H1 (cell line): ENCODE data around the gene PARD3. TPM values are rescaled to one million over a fixed set of nuclear protein-coding genes. Genes with fewer than 3 reads are reported as not detected.

ENCODE experiments used
- CTCF ChIA-PET: fragments of 300-600 bp; sonication (Branson Sonifier 250); formaldehyde crosslinking; loops from one replicate; lab custom pipeline; 2021; ENCODE audit not compliant: partially characterized antibody; lab: Charles Lee
- POLR2A ChIA-PET: fragments of 300-600 bp; sonication (Branson Sonifier 250); formaldehyde crosslinking; loops from one replicate; lab custom pipeline; 2021; ENCODE audit warnings: inconsistent platforms; ENCODE audit not compliant: partially characterized antibody; lab: Charles Lee
- DNase-seq, 2 experiments: peaks; one replicate each; pipeline versions ENCODE4 v3.0.0 to v3.0.0-alpha.2; 2010 to 2022; ENCODE audit warnings: low spot score in 2 of 2, low read depth in 1 of 2, mixed read lengths in 1 of 2
- FAIRE-seq: peaks from 2 replicates; lab custom pipeline; 2011; peaks lifted over from hg19 to GRCh38; lab: Jason Lieb, UNC
- H2AFZ ChIP-seq: 2 replicates; pipeline ENCODE4 v1.8.1; 2012; ENCODE audit warnings: low read length, inconsistent platforms
- H2AK5ac ChIP-seq: 2 replicates; pipeline ENCODE4 v1.6.1; 2013; ENCODE audit warnings: low read depth, low read length
- H2BK120ac ChIP-seq: replicated peaks from 2 replicates; pipeline ENCODE3; 2013; ENCODE audit warnings: low read depth, low read length, inconsistent platforms
- H2BK12ac ChIP-seq: 2 replicates; pipeline ENCODE4 v1.6.1; 2013; ENCODE audit warnings: low read depth, low read length
- H2BK15ac ChIP-seq: 2 replicates; pipeline ENCODE4 v1.6.1; 2013; ENCODE audit warnings: low read length
- H2BK20ac ChIP-seq: 2 replicates; pipeline ENCODE4 v1.6.1; 2013; ENCODE audit warnings: low read length
- H2BK5ac ChIP-seq: 2 replicates; pipeline ENCODE4 v1.6.1; 2013; ENCODE audit warnings: low read depth, low read length
- H3K14ac ChIP-seq: 2 replicates; pipeline ENCODE4 v1.6.1; 2013; ENCODE audit warnings: inconsistent platforms; ENCODE audit not compliant: insufficient read length
- H3K18ac ChIP-seq: 2 replicates; pipeline ENCODE4 v1.6.1; 2013; ENCODE audit warnings: low read length; ENCODE audit errors: extremely low read depth
- H3K23ac ChIP-seq: 2 replicates; pipeline ENCODE4 v1.6.1; 2013; ENCODE audit warnings: inconsistent platforms; ENCODE audit not compliant: insufficient read length
- H3K23me2 ChIP-seq: 2 replicates; pipeline ENCODE4 v1.6.1; 2013; ENCODE audit warnings: low read depth, low read length
- H3K27ac ChIP-seq: 2 replicates; pipeline ENCODE4 v1.6.1; 2011; ENCODE audit warnings: low read depth, low read length, inconsistent platforms
- H3K27me3 ChIP-seq, 4 experiments: replicated peaks in 1 of 4; 1 replicate in 1 of 4; 2 replicates in 3 of 4; pipeline versions ENCODE4 v1.6.1 to v1.8.1; 2011 to 2013; ENCODE audit warnings: low read length in 3 of 4, mild to moderate bottlenecking in 3 of 4, inconsistent platforms in 2 of 4, mixed read lengths in 2 of 4, moderate library complexity in 1 of 4; ENCODE audit not compliant: control insufficient read depth in 3 of 4, insufficient read depth in 3 of 4; ENCODE audit errors: extremely low read depth in 1 of 4
- H3K36me3 ChIP-seq, 4 experiments: 2 replicates each; pipeline versions ENCODE4 v1.6.1 to v1.8.1; 2011 to 2013; ENCODE audit warnings: mild to moderate bottlenecking in 4 of 4, low read length in 3 of 4, moderate library complexity in 2 of 4, control low read depth in 1 of 4, inconsistent platforms in 1 of 4; ENCODE audit not compliant: insufficient read depth in 4 of 4, control insufficient read depth in 2 of 4
- H3K4ac ChIP-seq: replicated peaks from 2 replicates; pipeline ENCODE3; 2013; ENCODE audit warnings: low read length, low read depth, mixed read lengths, inconsistent platforms; ENCODE audit not compliant: insufficient read length
- H3K4me1 ChIP-seq, 4 experiments: replicated peaks in 1 of 4; 1 replicate in 1 of 4; 2 replicates in 3 of 4; pipeline versions ENCODE4 v1.6.1 to v1.8.1; 2011 to 2013; ENCODE audit warnings: low read length in 3 of 4, inconsistent platforms in 2 of 4, mixed read lengths in 1 of 4; ENCODE audit not compliant: insufficient read depth in 4 of 4, control insufficient read depth in 3 of 4
- H3K4me2 ChIP-seq, 2 experiments: 2 replicates each; pipeline versions ENCODE4 v1.6.1 to v1.8.1; 2011 to 2013; ENCODE audit warnings: low read depth in 2 of 2, low read length in 2 of 2, control low read depth in 1 of 2, inconsistent platforms in 1 of 2, mild to moderate bottlenecking in 1 of 2; ENCODE audit not compliant: insufficient read depth in 1 of 2
- H3K4me3 ChIP-seq, 4 experiments: fragments of 200-600, 300-600 bp in 1 of 4; sonication (generic), shearing (Covaris generic), sonication (Bioruptor Twin) in 1 of 4; 2 replicates each; pipeline versions ENCODE4 v1.5.1 to v1.8.1; 2011 to 2016; ENCODE audit warnings: low read length in 4 of 4, low read depth in 3 of 4, control low read depth in 2 of 4, inconsistent platforms in 2 of 4, mild to moderate bottlenecking in 2 of 4, mixed read lengths in 1 of 4, moderate library complexity in 1 of 4; ENCODE audit not compliant: insufficient read depth in 2 of 4; ENCODE audit errors: extremely low read depth in 1 of 4
- H3K56ac ChIP-seq: replicated peaks from 2 replicates; pipeline ENCODE3; 2013; ENCODE audit warnings: low read depth, mild to moderate bottlenecking, mixed read lengths, low read length, inconsistent platforms; ENCODE audit not compliant: insufficient read length
- H3K79me1 ChIP-seq: 2 replicates; pipeline ENCODE4 v1.6.1; 2013; ENCODE audit warnings: low read depth, low read length, control low read depth
- H3K79me2 ChIP-seq, 2 experiments: 2 replicates each; pipeline versions ENCODE4 v1.6.1 to v1.8.1; 2012 to 2013; ENCODE audit warnings: low read length in 2 of 2, mild to moderate bottlenecking in 2 of 2, inconsistent platforms in 1 of 2; ENCODE audit not compliant: insufficient read depth in 2 of 2, control insufficient read depth in 1 of 2
- H3K9ac ChIP-seq, 4 experiments: replicated peaks in 1 of 4; 1 replicate in 1 of 4; 2 replicates in 3 of 4; pipeline versions ENCODE4 v1.6.1 to v1.8.1; 2011 to 2013; ENCODE audit warnings: low read depth in 3 of 4, low read length in 3 of 4, control low read depth in 2 of 4, mild to moderate bottlenecking in 2 of 4, moderate library complexity in 2 of 4, inconsistent platforms in 1 of 4; ENCODE audit errors: extremely low read depth in 1 of 4
- H3K9me3 ChIP-seq, 2 experiments: 2 replicates each; pipeline versions ENCODE4 v1.6.1 to v1.8.1; 2012 to 2013; ENCODE audit warnings: mild to moderate bottlenecking in 2 of 2, moderate library complexity in 2 of 2, control low read depth in 1 of 2, inconsistent platforms in 1 of 2, low read depth in 1 of 2, low read length in 1 of 2, mixed read lengths in 1 of 2; ENCODE audit not compliant: insufficient read depth in 2 of 2
- H4K20me1 ChIP-seq, 2 experiments: replicated peaks in 1 of 2; 2 replicates each; pipeline versions ENCODE3 to v1.8.1; 2011 to 2013; ENCODE audit warnings: inconsistent platforms in 2 of 2, low read length in 2 of 2, mild to moderate bottlenecking in 1 of 2; ENCODE audit not compliant: insufficient read depth in 2 of 2, control insufficient read depth in 1 of 2
- H4K5ac ChIP-seq: 2 replicates; pipeline ENCODE4 v1.6.1; 2013; ENCODE audit warnings: low read length, low read depth, mixed read lengths, inconsistent platforms; ENCODE audit not compliant: insufficient read length
- H4K8ac ChIP-seq: 2 replicates; pipeline ENCODE4 v1.8.0; 2013; ENCODE audit warnings: mild to moderate bottlenecking, moderate library complexity, low read length, inconsistent platforms; ENCODE audit not compliant: insufficient read depth; ENCODE audit errors: extremely low read depth
- H4K91ac ChIP-seq: replicated peaks from 2 replicates; pipeline ENCODE3; 2013; ENCODE audit warnings: low read length, mixed read lengths, inconsistent platforms; ENCODE audit not compliant: insufficient read length
- CBX5 ChIP-seq: fragments of 300-800, 300-1000 bp; sonication (generic); IDR thresholded peaks from 2 replicates; pipeline ENCODE4 v1.7.1; 2016; ENCODE audit warnings: antibody characterized with exemption, low read length, low read depth
- CBX8 ChIP-seq: fragments of 300-800, 300-1000 bp; sonication (generic); IDR thresholded peaks from 2 replicates; pipeline ENCODE4 v1.7.1; 2016; ENCODE audit warnings: low read depth, low read length, borderline replicate concordance
- EP300 ChIP-seq, 2 experiments: IDR thresholded peaks; 1 replicate in 1 of 2; 2 replicates in 1 of 2; pipeline ENCODE4 v1.6.1; 2011 to 2012; ENCODE audit warnings: low read depth in 2 of 2, low read length in 2 of 2, mild to moderate bottlenecking in 2 of 2, borderline replicate concordance in 1 of 2, inconsistent platforms in 1 of 2, moderate library complexity in 1 of 2
- JUND ChIP-seq: IDR thresholded peaks from 2 replicates; pipeline ENCODE4 v1.6.1; 2011; ENCODE audit warnings: mild to moderate bottlenecking, improper control_type of control experiment, low read length
- KDM4A ChIP-seq: IDR thresholded peaks from one replicate; pipeline ENCODE4 v1.7.1; 2012; ENCODE audit warnings: low read depth, mild to moderate bottlenecking, moderate library complexity, low read length, inconsistent platforms; ENCODE audit not compliant: severe bottlenecking
- KDM5A ChIP-seq: fragments of 200-600 bp; IDR thresholded peaks from 2 replicates; pipeline ENCODE4 v1.7.1; 2012; ENCODE audit warnings: mild to moderate bottlenecking, low read length, inconsistent platforms, mixed read lengths
- MAFK ChIP-seq: IDR thresholded peaks from 2 replicates; pipeline ENCODE4 v1.6.1; 2012; ENCODE audit warnings: low read depth, mild to moderate bottlenecking, improper control_type of control experiment, low read length
- MAX ChIP-seq: IDR thresholded peaks from 2 replicates; pipeline ENCODE4 v1.6.1; 2012; ENCODE audit warnings: inconsistent platforms
- POU5F1 ChIP-seq: IDR thresholded peaks from 2 replicates; pipeline ENCODE4 v1.6.1; 2011; ENCODE audit warnings: low read depth, mild to moderate bottlenecking, low read length, moderate library complexity
- RNF2 ChIP-seq: fragments of 200-900, 300-1000 bp; sonication (generic); IDR thresholded peaks from 2 replicates; pipeline ENCODE4 v1.7.1; 2016; ENCODE audit warnings: borderline replicate concordance, low read depth, mild to moderate bottlenecking, antibody characterized with exemption, low read length; ENCODE audit not compliant: poor library complexity, severe bottlenecking; ENCODE audit errors: missing control alignments
- SIRT6 ChIP-seq: IDR thresholded peaks from one replicate; pipeline ENCODE4 v1.7.1; 2012; ENCODE audit warnings: low read length, inconsistent platforms
- SP2 ChIP-seq: IDR thresholded peaks from 2 replicates; pipeline ENCODE4 v1.6.1; 2012; ENCODE audit warnings: mild to moderate bottlenecking, low read length, inconsistent platforms
- SRF ChIP-seq: IDR thresholded peaks from 2 replicates; pipeline ENCODE4 v1.6.1; 2011; ENCODE audit warnings: mild to moderate bottlenecking, low read depth, low read length, moderate library complexity
- WGBS, 2 experiments: shearing (Covaris generic) in 1 of 2; methylation state at CpG; one replicate each; pipeline versions ENCODE4 v1.1.6 to v1.1.7; 2013 to 2015; ENCODE audit warnings: low lambda C conversion rate in 2 of 2, mixed read lengths in 2 of 2, inconsistent platforms in 1 of 2, low coverage in 1 of 2, missing lambda C conversion rate in 1 of 2; ENCODE audit not compliant: insufficient replicate concordance in 2 of 2, insufficient coverage in 1 of 2, insufficient read length in 1 of 2; ENCODE audit errors: extremely low coverage in 1 of 2, missing lambda C conversion rate in 1 of 2; 5-methylcytosine and 5-hydroxymethylcytosine counted together
- polyA plus RNA-seq, 7 experiments: library from polyadenylated mRNA; depleted of rRNA in 3 of 7; stranded (reverse) in 5 of 7; unstranded in 2 of 7; fragments of >200 nt in 5 of 7; fragments of 200-250 nt in 2 of 7; gene quantifications; 1 replicate in 5 of 7; 2 replicates in 1 of 7; 4 replicates in 1 of 7; pipeline versions ENCODE4 v1.2.1 to v1.2.3, GENCODE V29; 2011 to 2013; ENCODE audit warnings: missing spikeins in 2 of 7, mixed read lengths in 2 of 7
- total RNA-seq: library from RNA; stranded (reverse); fragmentation: NEBNext Ultra II Directional; extraction: Animal tissue kit (Norgen Biotek cat#: 25700); gene quantifications from 2 replicates; pipeline ENCODE4 v1.2.1, GENCODE V29; 2021

PARD3 gene
- total and polyA plus RNA-seq, 2 of the 8 experiments (the other 6 are each of a cell fraction or from before 2014, with no cell fraction given) = 19.7 to 49.1 TPM

GRCh38 chr10:34764472-34764946 is 50.6 kb downstream of the PARD3 start:
- no peak for FAIRE-seq
- DNase-seq = no peak
- Histone ChIP-seq H4K8ac (no peak overlapping the region), H2AK5ac (no peak overlapping the region), H3K27me3 (no peaks in the 10 kb centered on the region), H3K23me2 (no peaks in the 10 kb centered on the region), H2BK20ac (no peak overlapping the region), H3K36me3 (no peaks in the 10 kb centered on the region), H3K4ac (no peak overlapping the region), H2BK120ac (no peak overlapping the region), H3K4me1 (peaks cover 7 to 19% (median 14%) of the 10 kb centered on the region in 4 experiments), H3K18ac (no peak overlapping the region), H3K4me2 (no peak overlapping the region), H3K27ac (no peak overlapping the region), H3K4me3 (no peak overlapping the region), H3K23ac (no peak overlapping the region), H2BK15ac (no peak overlapping the region), H3K56ac (no peak overlapping the region), H2BK5ac (no peak overlapping the region), H3K9me3 (no peaks in the 10 kb centered on the region), H4K91ac (no peak overlapping the region), H3K79me2 (peaks cover 4 to 96% of the 10 kb centered on the region in 2 experiments; a peak in 3 of 4 replicates), H3K14ac (no peak overlapping the region), H4K20me1 (peaks cover 9 to 14% of the 10 kb centered on the region in 2 experiments), H2BK12ac (no peak overlapping the region), H3K79me1 (peaks cover 11% of the 10 kb centered on the region), H4K5ac (no peak overlapping the region), H2AFZ (no peak overlapping the region), H3K9ac (no peak overlapping the region)
- POLR2A ChIA-PET = interaction anchor here (1.2 to 1.7 kb wide), 2 partner anchors 11 to 48 kb away, joined by 3 read pairs; no protein-coding TSS in a partner anchor
- WGBS, 2 experiments = 88% methylated on average over 2 of the region's 2 CpGs; no CpG with 5 or more reads in 1 of the 2 experiments
- TF ChIP-seq POU5F1 (no peak), RNF2 (no peak), SRF (no peak), SIRT6 (no peak), JUND (no peak), MAX (no peak), CBX8 (no peak), KDM5A (no peak), CBX5 (no peak), SP2 (no peak), MAFK (no peak), KDM4A (no peak), EP300 (IDR thresholded peaks at IDR 0.05; ENCODE audit: borderline replicate concordance in 1 of 2, low read depth in 2 of 2, low read length in 2 of 2) (no peak)
- CTCF ChIA-PET = interaction anchor here (0.8 to 6.1 kb wide), 5 partner anchors 12 to 200 kb away, joined by 3 to 31 read pairs (median 5); no protein-coding TSS in a partner anchor
